HG02798 (cell line): Measurements from ENCODE around the gene MCF2L2.
"Not testable (repeated sequence)": the region's sequence is repeated elsewhere in the genome, so short reads cannot be mapped to it uniquely, and the experiment has no call there.

Source experiments
- ATAC-seq: cut with Tn5 transposase; IDR thresholded peaks from one replicate; pipeline ENCODE4 v1.9.1; 2021; ENCODE audit warnings: mild to moderate bottlenecking; ENCODE audit not compliant: unreplicated experiment, poor library complexity

Gene MCF2L2

DNA sequence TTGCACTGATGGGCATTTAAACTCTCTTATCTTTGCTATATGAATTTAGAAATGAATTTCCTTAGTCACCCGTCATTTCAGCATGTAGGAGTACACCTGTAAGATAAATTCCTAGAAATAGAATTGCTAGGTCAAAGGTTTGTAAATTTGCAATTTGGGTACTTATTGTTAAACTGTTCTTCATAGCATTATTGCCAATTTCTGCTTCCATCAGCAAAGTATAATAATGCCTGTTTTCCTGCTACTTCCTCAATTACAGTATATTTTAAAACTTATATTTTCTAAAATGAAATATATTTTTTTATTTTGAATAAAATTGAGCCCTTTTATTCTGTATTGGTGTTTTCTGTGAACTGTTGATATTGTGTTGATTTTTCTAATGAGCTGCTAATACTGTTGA lies 16.3 kb upstream of the MCF2L2 start:
- ATAC-seq, result no peak

GRCh38 chr3:183443395-183444385 lies 15.3 kb upstream of the MCF2L2 start:
- no peak for ATAC-seq

DNA sequence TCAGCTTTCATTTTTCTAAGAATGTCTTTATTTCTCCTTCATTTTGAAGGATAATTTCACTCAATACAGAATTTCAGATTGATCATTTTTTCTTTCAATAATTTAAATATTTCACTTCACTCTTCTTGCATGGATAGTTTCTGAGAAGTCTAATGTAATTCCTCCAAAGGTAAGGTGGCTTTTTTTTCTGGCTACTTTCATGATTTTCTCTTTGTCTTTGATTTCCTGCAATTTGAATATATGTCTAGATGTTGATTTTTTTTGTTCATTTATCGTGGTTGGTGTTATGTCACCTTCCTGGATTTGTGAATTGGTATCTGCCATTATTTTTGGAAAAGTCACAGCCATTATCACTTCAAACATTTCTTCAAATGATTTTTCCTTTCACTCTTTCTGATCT lies 14.6 kb upstream of the MCF2L2 start:
- ATAC-seq, result no peak

- ATAC-seq, result not testable (repeated sequence)
These were observed 12.1 kb upstream of the MCF2L2 start for GRCh38 chr3:183440521-183440920.

DNA sequence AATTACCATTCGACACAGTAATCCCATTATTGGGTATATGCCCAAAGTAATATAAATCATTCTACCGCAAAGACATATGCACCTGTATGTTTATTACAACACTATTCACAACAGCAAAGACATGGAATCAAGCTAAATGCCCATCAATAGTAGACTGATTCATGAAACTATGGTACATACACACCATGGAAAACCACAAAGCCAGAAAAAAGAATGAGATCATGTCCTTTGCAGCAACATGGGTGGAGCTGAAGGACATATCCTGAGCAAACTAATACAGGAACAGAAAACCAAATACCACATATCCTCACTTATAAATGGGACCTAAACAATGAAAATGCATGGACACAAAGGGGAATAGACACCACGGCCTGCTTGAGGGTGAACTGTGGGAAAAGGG lies 11.1 kb upstream of the MCF2L2 start:
- no peak for ATAC-seq

DNA sequence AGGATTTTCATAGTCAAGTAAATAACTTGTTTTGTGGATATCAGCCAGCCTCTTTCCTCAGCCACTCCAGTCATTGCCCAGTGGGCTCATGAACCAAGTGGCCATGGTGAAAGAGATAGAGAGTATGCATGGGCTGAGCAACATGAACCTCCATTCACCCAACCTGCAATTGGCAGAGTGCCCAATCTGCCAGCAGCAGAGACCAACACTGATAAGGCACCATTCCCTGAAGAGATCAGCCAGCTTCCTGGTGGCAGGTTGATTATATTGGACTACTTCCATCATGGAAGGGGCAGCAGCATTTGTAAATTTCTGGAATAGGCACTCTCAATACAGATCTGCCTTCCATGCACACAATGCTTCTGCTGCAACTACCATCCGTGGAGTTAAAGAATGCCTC lies 10.3 kb upstream of the MCF2L2 start:
- no peak for ATAC-seq

- ATAC-seq, result no peak
These were observed 9.5 kb upstream of the MCF2L2 start for GRCh38 chr3:183437666-183438564.

GRCh38 chr3:183437061-183437460 lies 8.6 kb upstream of the MCF2L2 start:
- no peak for ATAC-seq

GRCh38 chr3:183435661-183436060 lies 7.2 kb upstream of the MCF2L2 start:
- peak; percentile 83 for ATAC-seq

DNA sequence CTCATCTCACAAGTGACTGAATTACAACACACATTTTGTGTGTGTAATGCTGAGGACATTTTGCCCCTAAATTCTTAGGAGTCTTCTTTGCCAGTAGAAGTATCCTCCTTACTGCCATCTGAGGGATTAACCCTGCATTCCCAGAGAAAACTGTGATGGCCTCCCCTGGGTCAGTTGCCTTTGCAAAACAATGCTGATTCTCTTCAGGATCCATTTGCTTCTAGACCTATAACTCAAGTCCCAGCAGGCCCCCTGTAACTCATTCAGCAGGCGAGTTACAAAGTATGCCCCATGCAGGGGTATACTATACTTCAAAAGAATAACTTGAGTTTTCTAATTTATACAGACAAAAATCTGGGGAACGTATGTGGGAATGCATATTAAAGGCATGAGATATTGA lies 6.6 kb upstream of the MCF2L2 start:
- no peak for ATAC-seq

DNA sequence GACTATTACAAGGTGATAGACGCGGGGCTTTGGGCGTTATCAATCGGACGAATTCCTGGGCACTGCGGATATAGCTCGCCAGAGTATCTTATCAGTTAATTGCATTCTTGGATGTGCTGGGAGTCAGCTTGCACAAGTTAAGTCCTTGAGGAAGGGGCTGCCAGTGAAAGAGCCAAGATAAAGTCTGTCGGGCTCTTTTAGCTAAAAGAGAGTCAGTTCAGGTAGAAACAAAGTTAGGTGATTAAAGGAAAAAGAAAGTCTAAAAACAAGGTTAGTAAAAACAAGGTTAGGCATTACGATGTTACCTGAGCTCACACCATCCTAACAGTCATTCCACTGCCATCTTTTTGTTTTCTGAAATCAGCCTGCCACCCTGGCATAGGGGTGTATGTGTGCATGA lies 6.1 kb upstream of the MCF2L2 start:
- ATAC-seq, result no peak

DNA sequence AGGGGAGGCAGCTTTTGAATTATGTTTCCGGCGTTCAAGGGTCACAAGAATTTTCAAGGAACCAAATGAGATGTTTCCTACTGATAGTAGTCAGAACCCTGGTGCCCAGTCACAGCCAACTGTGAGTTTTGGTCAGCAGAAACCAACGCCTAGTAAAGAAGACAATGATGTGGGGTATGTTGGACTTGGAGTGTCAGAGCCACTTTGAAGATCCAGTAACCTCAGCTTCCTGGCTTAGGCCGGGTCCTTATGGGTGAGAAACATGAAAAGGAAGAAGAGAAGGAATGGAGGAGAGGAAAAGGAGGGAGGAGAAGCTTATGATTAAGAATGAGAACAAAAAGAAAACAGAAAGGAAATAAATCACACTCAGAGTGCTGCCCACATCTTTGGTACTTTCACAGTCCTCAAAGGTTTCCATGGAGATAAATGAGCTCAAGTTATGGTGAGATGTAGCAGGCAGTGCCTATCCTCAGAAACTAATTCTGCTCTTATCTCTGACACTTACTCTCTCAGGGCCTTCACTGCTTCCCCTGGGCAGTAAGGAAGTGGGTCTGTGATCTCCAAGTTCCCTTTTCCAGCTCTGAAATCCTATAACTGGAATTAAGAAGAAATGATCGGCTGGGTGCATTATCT lies 2.0 kb upstream of the MCF2L2 start:
- ATAC-seq, result no peak

- ATAC-seq, result peak; percentile 27
These were observed 458 bp downstream of the MCF2L2 start for GRCh38 chr3:183427876-183428446.

GRCh38 chr3:183427196-183427875 lies 1.1 kb downstream of the MCF2L2 start:
- ATAC-seq, result no peak

DNA sequence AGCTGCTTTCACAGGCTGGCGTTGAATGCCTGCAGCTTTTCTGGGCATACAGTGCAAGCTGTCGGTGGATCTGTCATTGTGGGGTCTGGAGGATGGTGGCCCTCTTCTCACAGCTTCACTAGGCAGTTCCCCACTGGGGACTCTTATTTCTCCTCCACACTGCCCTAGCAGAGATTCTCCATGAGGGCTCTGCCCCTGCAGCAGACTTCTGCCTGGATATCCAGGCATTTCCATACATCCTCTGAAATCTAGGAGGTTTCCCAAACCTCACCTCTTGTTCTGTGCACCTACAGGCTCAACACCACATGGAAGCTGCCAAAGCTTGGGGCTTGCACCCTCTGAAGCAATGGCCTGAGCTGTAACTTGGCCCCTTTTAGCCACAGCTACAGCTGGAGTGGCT lies 9.6 kb downstream of the MCF2L2 start:
- ATAC-seq, result not testable (repeated sequence)

DNA sequence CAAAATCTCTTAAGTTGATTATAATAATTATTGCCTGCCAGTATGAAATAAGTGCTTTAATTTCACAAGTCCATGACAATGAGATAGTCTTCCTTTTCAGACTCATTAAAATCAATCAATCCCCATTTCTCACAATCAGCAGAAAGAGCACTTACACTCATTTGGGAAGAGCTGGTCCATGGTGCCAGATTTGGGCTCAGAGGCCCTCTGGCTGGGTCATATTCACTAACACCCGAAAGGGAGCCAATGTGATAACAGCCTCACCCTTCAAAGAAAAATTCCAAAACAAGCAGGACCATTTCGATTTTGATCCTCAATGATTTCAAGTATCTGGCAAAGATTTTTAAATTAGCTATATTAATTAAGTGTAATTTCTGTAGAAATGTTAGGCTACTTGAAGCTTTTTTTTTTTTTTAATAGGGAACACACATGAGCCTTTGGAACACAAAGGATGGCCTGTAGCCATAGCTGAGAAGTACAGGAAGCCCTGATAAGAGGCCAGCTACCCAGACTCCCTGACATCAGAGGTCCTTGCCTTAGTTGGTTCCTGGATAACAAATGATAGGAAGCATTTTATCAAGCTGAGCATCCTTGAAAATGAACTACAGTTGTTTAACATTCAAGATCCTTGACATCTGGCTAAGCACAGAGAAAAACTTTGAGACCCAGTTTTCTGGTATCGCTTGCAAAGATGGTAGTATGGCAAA lies 17.1 kb downstream of the MCF2L2 start:
- no peak for ATAC-seq

GRCh38 chr3:183410759-183411158 lies 17.7 kb downstream of the MCF2L2 start:
- no peak for ATAC-seq

- no peak for ATAC-seq
These were observed 18.1 kb downstream of the MCF2L2 start for GRCh38 chr3:183410280-183410679.

DNA sequence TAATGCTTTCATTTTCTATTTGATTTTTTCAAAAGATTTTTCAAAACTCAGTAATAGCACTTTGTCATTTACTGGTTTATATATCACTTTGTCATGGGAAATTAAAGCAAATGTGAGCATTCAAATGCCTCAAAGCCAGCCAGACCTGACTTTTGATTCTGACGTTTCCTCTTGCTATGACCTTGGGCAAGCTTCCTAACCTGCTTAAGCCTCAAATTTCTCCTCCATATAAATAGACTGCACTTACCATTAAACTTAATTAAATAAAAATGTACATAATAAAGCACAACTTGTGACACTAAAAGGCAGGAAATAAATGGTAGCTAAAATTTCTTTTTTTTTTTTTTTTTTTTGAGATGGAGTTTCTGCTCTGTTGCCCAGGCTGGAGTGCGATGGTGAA lies 19.2 kb downstream of the MCF2L2 start:
- no peak for ATAC-seq
